Mesenchymal stem cell (in vitro differentiated cells and primary cell): Measurements from ENCODE around the gene SHC3.

Experiments used
- DNase-seq: peaks from one replicate; pipeline ENCODE4 v3.0.0-alpha.2; 2013
- H2AFZ ChIP-seq: one replicate; pipeline ENCODE4 v1.6.1; 2013; ENCODE audit warnings: low read depth, mild to moderate bottlenecking, control low read depth, inconsistent platforms, low read length, moderate library complexity
- H2AK5ac ChIP-seq: 2 replicates; pipeline ENCODE4 v1.6.1; 2013; ENCODE audit warnings: low read length, moderate library complexity, mild to moderate bottlenecking, inconsistent platforms; ENCODE audit not compliant: severe bottlenecking
- H2BK120ac ChIP-seq: one replicate; pipeline ENCODE4 v1.6.1; 2013; ENCODE audit warnings: low read depth, mild to moderate bottlenecking, inconsistent platforms, low read length, moderate library complexity
- H2BK12ac ChIP-seq, 2 experiments: one replicate each; pipeline ENCODE4 v1.6.1; 2013; ENCODE audit warnings: inconsistent platforms in 2 of 2, low read length in 2 of 2, mild to moderate bottlenecking in 2 of 2, moderate library complexity in 2 of 2, control low read depth in 1 of 2
- H2BK15ac ChIP-seq: one replicate; pipeline ENCODE4 v1.6.1; 2013; ENCODE audit warnings: mild to moderate bottlenecking, low read depth, inconsistent platforms; ENCODE audit not compliant: poor library complexity, severe bottlenecking
- H2BK5ac ChIP-seq: 2 replicates; pipeline ENCODE4 v1.6.1; 2013; ENCODE audit warnings: low read depth, mild to moderate bottlenecking, low read length, control low read depth, inconsistent platforms; ENCODE audit not compliant: poor library complexity, severe bottlenecking
- H3K14ac ChIP-seq, 2 experiments: one replicate each; pipeline ENCODE4 v1.6.1; 2013; ENCODE audit warnings: inconsistent platforms in 2 of 2, low read length in 2 of 2, control low read depth in 1 of 2, mild to moderate bottlenecking in 1 of 2, moderate library complexity in 1 of 2
- H3K18ac ChIP-seq, 2 experiments: one replicate each; pipeline ENCODE4 v1.6.1; 2013; ENCODE audit warnings: inconsistent platforms in 2 of 2, low read length in 2 of 2, control low read depth in 1 of 2, low read depth in 1 of 2, mild to moderate bottlenecking in 1 of 2
- H3K23ac ChIP-seq, 2 experiments: one replicate each; pipeline ENCODE4 v1.6.1; 2013; ENCODE audit warnings: inconsistent platforms in 2 of 2, low read length in 2 of 2, mild to moderate bottlenecking in 2 of 2, moderate library complexity in 2 of 2, control low read depth in 1 of 2
- H3K27ac ChIP-seq: 2 replicates; pipeline ENCODE4 v1.5.1; 2013; ENCODE audit warnings: mild to moderate bottlenecking, moderate library complexity, low read length, control low read depth, inconsistent platforms; ENCODE audit not compliant: poor library complexity, severe bottlenecking
- H3K27me3 ChIP-seq, 2 experiments: 2 replicates each; pipeline versions ENCODE4 v1.6.1 to v1.7.0; 2013; ENCODE audit warnings: low read length in 2 of 2, mild to moderate bottlenecking in 2 of 2, moderate library complexity in 2 of 2, control low read depth in 1 of 2, inconsistent platforms in 1 of 2; ENCODE audit not compliant: control insufficient read depth in 1 of 2, insufficient read depth in 1 of 2
- H3K36me3 ChIP-seq, 2 experiments: 2 replicates each; pipeline versions ENCODE4 v1.6.1 to v1.7.0; 2013; ENCODE audit warnings: low read length in 2 of 2, control low read depth in 1 of 2, inconsistent platforms in 1 of 2, low read depth in 1 of 2, mild to moderate bottlenecking in 1 of 2; ENCODE audit not compliant: insufficient read depth in 2 of 2, control insufficient read depth in 1 of 2
- H3K4ac ChIP-seq, 2 experiments: one replicate each; pipeline ENCODE4 v1.6.1; 2013; ENCODE audit warnings: inconsistent platforms in 2 of 2, low read length in 2 of 2, mild to moderate bottlenecking in 2 of 2, moderate library complexity in 2 of 2, control low read depth in 1 of 2, low read depth in 1 of 2
- H3K4me1 ChIP-seq: 2 replicates; pipeline ENCODE4 v1.6.1; 2013; ENCODE audit warnings: low read depth, low read length, control low read depth; ENCODE audit not compliant: control insufficient read depth, insufficient read depth
- H3K4me2 ChIP-seq: 2 replicates; pipeline ENCODE4 v1.6.1; 2013; ENCODE audit warnings: low read length, mild to moderate bottlenecking, inconsistent platforms; ENCODE audit not compliant: poor library complexity, severe bottlenecking
- H3K4me3 ChIP-seq, 2 experiments: 2 replicates each; pipeline versions ENCODE4 v1.5.1 to v1.7.0; 2013; ENCODE audit warnings: low read length in 2 of 2, mild to moderate bottlenecking in 2 of 2, control low read depth in 1 of 2, low read depth in 1 of 2; ENCODE audit not compliant: insufficient read depth in 1 of 2
- H3K79me1 ChIP-seq: replicated peaks from 2 replicates; pipeline ENCODE4 v1.6.1; 2013; ENCODE audit warnings: mild to moderate bottlenecking, control low read depth, low read length, inconsistent platforms; ENCODE audit not compliant: poor library complexity, severe bottlenecking
- H3K9ac ChIP-seq: 2 replicates; pipeline ENCODE4 v1.7.0; 2013; ENCODE audit warnings: mild to moderate bottlenecking, low read length, moderate library complexity
- H3K9me3 ChIP-seq: 2 replicates; pipeline ENCODE4 v1.7.0; 2013; ENCODE audit warnings: mild to moderate bottlenecking, low read length; ENCODE audit not compliant: control insufficient read depth
- H4K8ac ChIP-seq: one replicate; pipeline ENCODE4 v1.6.1; 2013; ENCODE audit warnings: inconsistent platforms, mild to moderate bottlenecking, low read length, moderate library complexity
- H4K91ac ChIP-seq: one replicate; pipeline ENCODE4 v1.6.1; 2013; ENCODE audit warnings: mild to moderate bottlenecking, low read length, inconsistent platforms
- WGBS: methylation state at CpG from one replicate; pipeline ENCODE4 v1.1.7; 2013; ENCODE audit warnings: mixed read lengths; 5-methylcytosine and 5-hydroxymethylcytosine counted together

The SHC3 gene

DNA sequence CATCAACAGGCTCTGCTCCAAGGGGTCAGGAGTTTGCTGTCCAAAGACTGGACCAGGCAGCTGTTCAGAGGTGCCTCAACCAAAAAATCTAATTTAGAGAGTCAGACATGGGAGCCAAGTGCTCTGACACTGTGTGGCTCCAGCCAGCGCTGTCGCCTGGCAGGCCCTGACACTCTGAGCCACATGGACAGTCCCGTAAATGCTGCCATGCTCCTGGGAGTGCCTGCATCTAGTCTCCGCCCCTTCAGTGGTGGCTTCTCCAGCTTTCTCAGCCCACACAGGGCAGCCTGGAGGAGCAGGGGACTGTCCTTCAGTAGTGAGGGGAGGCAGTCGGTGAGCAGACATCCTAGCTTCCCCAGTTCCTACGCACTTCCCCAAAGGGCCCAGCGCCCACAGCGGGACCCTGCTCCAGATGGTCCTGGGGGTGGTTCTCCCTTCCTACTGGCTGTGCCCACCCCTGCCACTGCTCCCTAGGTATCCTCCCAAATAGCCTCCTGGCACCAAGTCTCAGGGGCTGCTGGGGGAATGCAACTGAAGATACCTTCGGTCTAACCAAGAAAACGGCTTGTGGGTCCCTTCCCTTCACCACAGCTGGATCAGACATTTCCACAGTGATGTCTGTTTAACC lies 72.3 kb downstream of the SHC3 start:
- H3K4me3 ChIP-seq, result no peak overlapping the region
- H2AK5ac ChIP-seq, result no peak overlapping the region
- H3K4me2 ChIP-seq, result no peak overlapping the region
- H3K9ac ChIP-seq, result no peak overlapping the region
- H3K14ac ChIP-seq, result no peak overlapping the region
- H3K27ac ChIP-seq, result no peak overlapping the region
- no peaks in the 10 kb centered on the region for H3K27me3 ChIP-seq
- H3K9me3 ChIP-seq, result peaks cover 3% of the 10 kb centered on the region
- no peak overlapping the region for H2AFZ ChIP-seq
- WGBS, result 93% methylated on average over 10 of the region's 10 CpGs
- no peak overlapping the region for H2BK5ac ChIP-seq
- peaks cover 3% of the 10 kb centered on the region for H3K79me1 ChIP-seq
- peaks cover 20 to 22% of the 10 kb centered on the region in 2 experiments for H3K36me3 ChIP-seq
- H2BK15ac ChIP-seq, result no peak overlapping the region
- H4K91ac ChIP-seq, result no peak overlapping the region
- no peak overlapping the region for H2BK12ac ChIP-seq
- no peak overlapping the region for H4K8ac ChIP-seq
- H3K4ac ChIP-seq, result no peak overlapping the region
- DNase-seq, result no peak
- no peak overlapping the region for H2BK120ac ChIP-seq
- no peaks in the 10 kb centered on the region for H3K4me1 ChIP-seq
- no peak overlapping the region for H3K23ac ChIP-seq
- no peak overlapping the region for H3K18ac ChIP-seq

- Histone ChIP-seq H3K4ac (no peak overlapping the region), H3K27me3 (no peaks in the 10 kb centered on the region), H2BK12ac (no peak overlapping the region), H3K79me1 (peaks cover 3% of the 10 kb centered on the region), H3K4me1 (no peaks in the 10 kb centered on the region), H3K36me3 (peaks cover 18 to 22% of the 10 kb centered on the region in 2 experiments), H3K9ac (no peak overlapping the region), H4K91ac (no peak overlapping the region), H2AFZ (no peak overlapping the region), H3K23ac (no peak overlapping the region), H2AK5ac (no peak overlapping the region), H3K9me3 (no peaks in the 10 kb centered on the region), H4K8ac (no peak overlapping the region), H3K14ac (no peak overlapping the region), H2BK120ac (no peak overlapping the region), H3K18ac (no peak overlapping the region), H3K4me2 (no peak overlapping the region), H3K4me3 (no peak overlapping the region), H2BK15ac (no peak overlapping the region), H3K27ac (no peak overlapping the region), H2BK5ac (no peak overlapping the region)
- WGBS, result 84% methylated on average over 4 of the region's 4 CpGs
- no peak for DNase-seq
Measured at GRCh38 chr9:89104821-89105220, 73.8 kb downstream of the SHC3 start.

- no peak overlapping the region for H2AK5ac ChIP-seq
- no peak overlapping the region for H2BK15ac ChIP-seq
- no peak overlapping the region for H3K18ac ChIP-seq
- no peak overlapping the region for H3K23ac ChIP-seq
- no peak overlapping the region for H4K8ac ChIP-seq
- H3K4me1 ChIP-seq, result no peaks in the 10 kb centered on the region
- H3K9ac ChIP-seq, result no peak overlapping the region
- DNase-seq, result no peak
- WGBS, result 100% methylated on average over 2 of the region's 2 CpGs
- no peak overlapping the region for H4K91ac ChIP-seq
- no peak overlapping the region for H3K4ac ChIP-seq
- no peak overlapping the region for H2BK12ac ChIP-seq
- H3K4me2 ChIP-seq, result no peak overlapping the region
- no peak overlapping the region for H2BK120ac ChIP-seq
- no peaks in the 10 kb centered on the region for H3K36me3 ChIP-seq
- no peaks in the 10 kb centered on the region for H3K27me3 ChIP-seq
- no peak overlapping the region for H2AFZ ChIP-seq
- H3K14ac ChIP-seq, result no peak overlapping the region
- H3K9me3 ChIP-seq, result no peaks in the 10 kb centered on the region
- no peak overlapping the region for H2BK5ac ChIP-seq
- no peak overlapping the region for H3K27ac ChIP-seq
- H3K79me1 ChIP-seq, result no peaks in the 10 kb centered on the region
- H3K4me3 ChIP-seq, result no peak overlapping the region
Measured at GRCh38 chr9:89097219-89097618, 81.4 kb downstream of the SHC3 start.

- no peak overlapping the region for H2BK15ac ChIP-seq
- no peaks in the 10 kb centered on the region for H3K79me1 ChIP-seq
- H3K9me3 ChIP-seq, result no peaks in the 10 kb centered on the region
- H2BK5ac ChIP-seq, result no peak overlapping the region
- no peak overlapping the region for H3K9ac ChIP-seq
- no peak overlapping the region for H3K27ac ChIP-seq
- H3K18ac ChIP-seq, result no peak overlapping the region
- no peak overlapping the region for H2BK12ac ChIP-seq
- H3K23ac ChIP-seq, result no peak overlapping the region
- H4K91ac ChIP-seq, result no peak overlapping the region
- no peak overlapping the region for H3K4ac ChIP-seq
- no peak overlapping the region for H2AFZ ChIP-seq
- no peaks in the 10 kb centered on the region for H3K4me1 ChIP-seq
- H3K4me2 ChIP-seq, result no peak overlapping the region
- H3K4me3 ChIP-seq, result no peak overlapping the region
- no peak overlapping the region for H2AK5ac ChIP-seq
- H2BK120ac ChIP-seq, result no peak overlapping the region
- H3K14ac ChIP-seq, result no peak overlapping the region
- no peak for DNase-seq
- 96% methylated on average over 6 of the region's 7 CpGs for WGBS
- no peaks in the 10 kb centered on the region for H3K27me3 ChIP-seq
- no peaks in the 10 kb centered on the region for H3K36me3 ChIP-seq
- no peak overlapping the region for H4K8ac ChIP-seq
Measured at GRCh38 chr9:89096807-89097206, 81.8 kb downstream of the SHC3 start.
